Neural cell (in vitro differentiated cells): Measurements from ENCODE around the gene ODF2L.

ENCODE experiments used
- EP300 ChIP-seq: fragments of 450-650 bp; conservative IDR thresholded peaks from 2 replicates; pipeline ENCODE4 v1.6.1; 2014; ENCODE audit warnings: antibody characterized with exemption, mild to moderate bottlenecking, moderate library complexity; ENCODE audit not compliant: poor library complexity, severe bottlenecking
- EZH2 ChIP-seq: fragments of 200-600, 300-800 bp; shearing (Covaris generic), sonication (generic); IDR thresholded peaks from 2 replicates; pipeline ENCODE4 v1.6.1; 2014; ENCODE audit warnings: antibody characterized with exemption, low read length, borderline replicate concordance, mild to moderate bottlenecking; ENCODE audit not compliant: insufficient read depth, poor library complexity, severe bottlenecking
- MXI1 ChIP-seq: fragments of 450-650 bp; conservative IDR thresholded peaks from 2 replicates; pipeline ENCODE4 v1.6.1; 2014; ENCODE audit warnings: antibody characterized with exemption, mild to moderate bottlenecking; ENCODE audit not compliant: poor library complexity, severe bottlenecking
- POLR2AphosphoS5 ChIP-seq: IDR thresholded peaks from 2 replicates; pipeline ENCODE4 v1.6.1; 2012
- RAD21 ChIP-seq: fragments of 450-650 bp; conservative IDR thresholded peaks from 2 replicates; pipeline ENCODE4 v1.6.1; 2014; ENCODE audit warnings: antibody characterized with exemption, mild to moderate bottlenecking, moderate library complexity
- REST ChIP-seq: IDR thresholded peaks from 2 replicates; pipeline ENCODE4 v1.6.1; 2012; ENCODE audit warnings: borderline replicate concordance
- SMC3 ChIP-seq: fragments of 450-650 bp; conservative IDR thresholded peaks from 2 replicates; pipeline ENCODE4 v1.6.1; 2014; ENCODE audit warnings: antibody characterized with exemption, mild to moderate bottlenecking, moderate library complexity; ENCODE audit not compliant: poor library complexity
- TF ChIP-seq, protein P1 (sequence below): fragments of 450-650 bp; IDR thresholded peaks from 2 replicates; pipeline ENCODE4 v1.5.1; 2014; ENCODE audit warnings: antibody characterized with exemption, mild to moderate bottlenecking, moderate library complexity; ENCODE audit not compliant: poor library complexity, severe bottlenecking

GRCh38 chr1:86377341-86377740, 18.8 kb downstream of the ODF2L start:
- TF ChIP-seq, protein P1, sequence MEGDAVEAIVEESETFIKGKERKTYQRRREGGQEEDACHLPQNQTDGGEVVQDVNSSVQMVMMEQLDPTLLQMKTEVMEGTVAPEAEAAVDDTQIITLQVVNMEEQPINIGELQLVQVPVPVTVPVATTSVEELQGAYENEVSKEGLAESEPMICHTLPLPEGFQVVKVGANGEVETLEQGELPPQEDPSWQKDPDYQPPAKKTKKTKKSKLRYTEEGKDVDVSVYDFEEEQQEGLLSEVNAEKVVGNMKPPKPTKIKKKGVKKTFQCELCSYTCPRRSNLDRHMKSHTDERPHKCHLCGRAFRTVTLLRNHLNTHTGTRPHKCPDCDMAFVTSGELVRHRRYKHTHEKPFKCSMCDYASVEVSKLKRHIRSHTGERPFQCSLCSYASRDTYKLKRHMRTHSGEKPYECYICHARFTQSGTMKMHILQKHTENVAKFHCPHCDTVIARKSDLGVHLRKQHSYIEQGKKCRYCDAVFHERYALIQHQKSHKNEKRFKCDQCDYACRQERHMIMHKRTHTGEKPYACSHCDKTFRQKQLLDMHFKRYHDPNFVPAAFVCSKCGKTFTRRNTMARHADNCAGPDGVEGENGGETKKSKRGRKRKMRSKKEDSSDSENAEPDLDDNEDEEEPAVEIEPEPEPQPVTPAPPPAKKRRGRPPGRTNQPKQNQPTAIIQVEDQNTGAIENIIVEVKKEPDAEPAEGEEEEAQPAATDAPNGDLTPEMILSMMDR: no peak
- TF ChIP-seq REST (no peak), MXI1 (no peak), EP300 (no peak), SMC3 (no peak), POLR2AphosphoS5 (no peak), EZH2 (no peak), RAD21 (no peak)
